Measurements from ENCODE around the gene C17orf50.
"Not testable (repeated sequence)": the region's sequence is repeated elsewhere in the genome, so short reads cannot be mapped to it uniquely, and the experiment has no call there.

The C17orf50 gene

GRCh38 chr17:35735036-35735805 is 25.5 kb upstream of the C17orf50 start:
- DNase-seq = no peak

- no peak for DNase-seq
Measured at GRCh38 chr17:35736236-35736635, 24.5 kb upstream of the C17orf50 start.

- DNase-seq = no peak
Measured at GRCh38 chr17:35738519-35739133, 22.1 kb upstream of the C17orf50 start.

DNA sequence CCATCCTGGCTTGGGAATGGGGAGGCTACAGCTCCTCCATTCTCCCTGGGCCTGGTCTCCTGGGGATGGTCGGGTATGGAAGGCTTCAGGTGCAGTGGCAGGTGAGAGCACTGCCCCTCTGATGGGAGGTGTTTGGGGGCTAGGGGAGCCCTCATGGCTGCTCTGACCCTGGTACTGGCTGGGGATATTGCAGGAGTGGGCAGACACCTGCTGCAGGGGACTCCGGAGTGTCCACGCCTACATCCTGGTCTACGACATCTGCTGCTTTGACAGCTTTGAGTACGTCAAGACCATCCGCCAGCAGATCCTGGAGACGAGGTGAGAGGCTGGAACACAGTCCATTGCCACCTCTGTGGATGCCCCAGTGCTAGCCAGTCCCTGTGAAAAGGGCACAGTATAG is 20.5 kb upstream of the C17orf50 start:
- DNase-seq = no peak

- DNase-seq = no peak
Measured at GRCh38 chr17:35740997-35741931, 19.4 kb upstream of the C17orf50 start.

- no peak for DNase-seq
Measured at GRCh38 chr17:35742496-35742895, 18.2 kb upstream of the C17orf50 start.

- DNase-seq = no peak
Measured at GRCh38 chr17:35742896-35743477, 17.7 kb upstream of the C17orf50 start.

DNA sequence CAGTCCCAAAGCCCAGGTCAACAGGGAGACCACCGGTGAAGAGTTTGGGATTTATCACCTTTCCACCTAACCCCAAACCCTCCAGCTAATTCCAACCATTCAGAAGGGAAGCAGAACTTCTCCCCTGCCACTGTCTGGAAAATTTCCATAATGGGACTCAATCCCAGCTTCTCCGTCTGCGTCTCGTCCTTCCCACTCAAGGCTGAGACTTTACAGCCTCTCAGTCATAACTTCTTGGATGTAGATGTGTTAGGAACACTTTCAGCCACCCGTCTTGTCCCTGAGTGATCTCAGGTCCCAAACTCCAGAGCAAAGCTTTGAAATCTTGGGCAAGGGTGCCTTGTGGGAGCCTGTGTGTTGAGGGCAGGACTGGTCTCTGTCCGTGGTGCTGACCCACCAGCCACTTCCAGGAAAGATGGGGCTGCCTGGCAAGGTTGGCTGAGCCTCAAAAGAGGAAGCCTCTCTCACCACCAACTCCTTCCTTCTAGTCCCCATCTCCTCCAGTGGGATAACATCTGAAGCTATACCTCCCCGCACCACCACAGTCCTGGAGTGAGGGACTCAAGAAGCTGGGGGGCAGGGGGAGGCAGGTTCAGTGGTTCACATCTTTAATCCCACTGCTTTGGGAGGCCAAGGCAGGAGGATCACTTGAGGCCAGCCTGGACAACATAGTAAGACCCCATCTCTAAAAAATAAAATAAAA is 16.9 kb upstream of the C17orf50 start:
- DNase-seq = no peak

- no peak for DNase-seq
Measured at GRCh38 chr17:35744830-35745229, 15.9 kb upstream of the C17orf50 start.

DNA sequence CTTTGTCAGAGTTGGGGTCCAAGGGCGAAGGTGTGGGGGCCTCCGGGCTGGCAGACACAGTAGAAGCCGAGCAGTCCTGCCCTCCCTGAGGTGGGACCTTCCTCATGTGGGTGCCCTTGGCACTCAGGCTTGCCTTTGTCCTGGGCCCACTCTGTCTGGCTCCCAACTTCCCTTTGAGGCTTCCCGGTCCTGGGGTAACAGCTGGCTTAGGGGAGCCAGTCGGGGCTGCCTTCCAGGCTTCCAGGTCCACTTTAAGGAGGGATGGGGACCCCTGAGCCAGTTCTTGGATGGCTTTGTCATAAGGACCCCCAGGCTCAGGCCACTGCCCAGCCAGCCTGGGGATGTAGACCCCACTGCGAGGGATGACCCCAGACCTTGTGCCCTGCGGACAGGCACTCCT is 15.4 kb upstream of the C17orf50 start:
- no peak for DNase-seq

DNA sequence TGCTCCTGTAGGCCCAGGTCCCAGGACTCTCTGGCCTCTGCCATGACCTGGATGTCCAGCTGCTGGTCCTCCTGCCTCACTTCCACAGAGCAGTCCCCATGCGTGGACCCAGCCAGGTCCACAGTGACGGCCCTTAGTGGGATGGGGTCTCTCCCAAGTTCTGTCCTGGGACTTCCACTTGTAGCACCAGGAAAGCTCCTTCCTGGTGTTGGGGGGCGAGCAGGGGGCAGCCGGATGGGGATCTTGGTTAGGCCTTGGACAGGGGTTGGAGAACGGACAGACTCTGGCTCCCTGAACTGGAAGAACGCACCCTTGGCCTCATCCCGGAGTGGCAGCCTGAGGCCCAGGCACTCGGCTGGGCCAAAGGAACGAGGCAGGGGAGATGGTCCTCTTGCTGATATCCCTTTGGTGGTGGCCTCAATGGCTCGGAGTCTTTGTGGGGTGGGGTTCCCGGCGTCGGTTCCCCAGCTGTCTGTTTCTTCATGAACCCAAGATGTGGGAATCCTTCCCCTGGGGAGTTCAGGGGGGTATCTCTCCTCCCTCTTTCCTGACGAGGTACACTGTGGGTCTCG is 14.9 kb upstream of the C17orf50 start:
- no peak for DNase-seq

GRCh38 chr17:35747540-35748017 is 13.1 kb upstream of the C17orf50 start:
- no peak for DNase-seq

DNA sequence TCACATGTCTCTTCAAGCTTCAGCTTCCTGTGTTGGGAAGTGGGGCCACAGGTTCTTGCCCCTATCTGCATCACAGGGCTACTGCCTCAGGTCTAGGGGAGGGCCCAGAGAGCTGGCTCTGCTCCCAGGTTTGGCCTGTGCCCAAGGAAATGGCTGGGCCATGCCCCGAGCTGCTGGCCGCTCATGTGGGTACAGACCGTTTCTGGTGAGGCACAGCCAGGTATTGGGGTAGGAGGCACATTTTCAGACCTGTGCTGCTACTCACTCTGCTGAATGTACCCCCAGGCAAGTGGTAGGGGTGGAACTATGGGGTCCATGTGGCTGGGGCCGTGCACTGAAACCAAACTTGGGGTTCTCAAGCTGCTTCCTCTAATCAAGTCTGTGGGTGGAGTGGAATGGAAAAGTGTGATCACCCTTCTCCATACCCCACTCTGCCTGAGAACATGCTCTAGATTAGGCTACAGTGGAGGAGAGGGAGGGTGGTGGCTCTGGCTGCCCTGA is 12.3 kb upstream of the C17orf50 start:
- DNase-seq = no peak

DNA sequence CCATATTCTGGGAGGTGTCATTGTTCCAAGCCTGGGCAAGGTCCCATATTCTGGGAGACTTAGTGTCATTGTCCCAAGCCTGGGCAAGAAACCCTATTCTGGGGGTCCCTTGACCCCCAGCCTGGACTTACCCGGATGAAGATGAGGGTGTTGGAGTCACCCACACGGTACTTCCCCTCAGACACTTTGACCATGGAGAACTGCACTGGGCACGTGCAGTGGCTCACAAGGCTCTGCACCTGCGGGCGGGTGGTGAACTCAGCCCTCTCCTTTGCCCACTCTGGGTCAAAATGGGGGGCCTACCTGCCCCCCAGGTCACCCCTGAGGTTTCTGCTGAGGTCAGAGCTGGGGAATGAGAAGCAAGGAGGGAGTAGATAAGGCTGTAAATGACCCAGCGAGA is 11.7 kb upstream of the C17orf50 start:
- no peak for DNase-seq

DNA sequence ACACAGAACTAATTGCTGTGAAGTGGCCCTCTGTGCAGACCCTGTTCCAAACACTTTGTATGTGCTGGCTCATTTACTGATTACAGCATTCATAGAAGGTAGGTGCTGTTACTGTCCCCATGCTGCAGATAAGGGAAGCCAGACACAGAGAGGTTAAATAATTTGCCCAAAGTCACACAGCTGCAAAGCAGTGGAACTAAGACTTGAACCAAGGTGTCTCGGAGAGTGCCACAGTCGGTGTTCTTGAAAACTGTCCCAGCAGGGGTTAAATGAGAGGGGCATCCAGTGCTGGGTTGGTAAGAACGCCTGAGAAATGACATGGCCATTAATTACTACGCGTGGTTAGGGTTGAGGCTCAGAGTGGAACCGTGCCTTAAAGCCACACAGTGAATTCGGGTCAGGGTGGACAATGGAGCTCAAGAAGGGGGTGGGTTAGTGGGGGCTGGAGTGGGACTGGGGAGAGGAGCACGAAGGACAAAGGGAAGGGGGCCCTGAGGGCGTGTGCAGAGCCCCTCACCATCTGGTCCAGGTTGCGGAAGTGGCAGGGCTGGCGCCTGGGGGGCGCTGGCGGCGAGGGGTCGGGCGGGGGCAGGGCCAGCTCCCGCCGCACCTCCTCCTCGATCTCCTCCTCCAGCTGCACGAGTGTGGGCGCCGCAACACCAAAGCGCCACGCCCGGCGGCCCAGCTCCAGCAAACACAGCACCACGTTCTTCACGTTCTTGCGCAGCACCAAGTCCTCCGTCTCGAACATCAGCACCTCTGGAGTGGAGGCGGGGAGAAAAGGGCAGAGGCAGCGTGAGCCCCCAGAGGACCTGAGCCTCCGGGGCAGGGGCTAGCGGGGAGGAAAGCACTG is 10.9 kb upstream of the C17orf50 start:
- no peak for DNase-seq

DNA sequence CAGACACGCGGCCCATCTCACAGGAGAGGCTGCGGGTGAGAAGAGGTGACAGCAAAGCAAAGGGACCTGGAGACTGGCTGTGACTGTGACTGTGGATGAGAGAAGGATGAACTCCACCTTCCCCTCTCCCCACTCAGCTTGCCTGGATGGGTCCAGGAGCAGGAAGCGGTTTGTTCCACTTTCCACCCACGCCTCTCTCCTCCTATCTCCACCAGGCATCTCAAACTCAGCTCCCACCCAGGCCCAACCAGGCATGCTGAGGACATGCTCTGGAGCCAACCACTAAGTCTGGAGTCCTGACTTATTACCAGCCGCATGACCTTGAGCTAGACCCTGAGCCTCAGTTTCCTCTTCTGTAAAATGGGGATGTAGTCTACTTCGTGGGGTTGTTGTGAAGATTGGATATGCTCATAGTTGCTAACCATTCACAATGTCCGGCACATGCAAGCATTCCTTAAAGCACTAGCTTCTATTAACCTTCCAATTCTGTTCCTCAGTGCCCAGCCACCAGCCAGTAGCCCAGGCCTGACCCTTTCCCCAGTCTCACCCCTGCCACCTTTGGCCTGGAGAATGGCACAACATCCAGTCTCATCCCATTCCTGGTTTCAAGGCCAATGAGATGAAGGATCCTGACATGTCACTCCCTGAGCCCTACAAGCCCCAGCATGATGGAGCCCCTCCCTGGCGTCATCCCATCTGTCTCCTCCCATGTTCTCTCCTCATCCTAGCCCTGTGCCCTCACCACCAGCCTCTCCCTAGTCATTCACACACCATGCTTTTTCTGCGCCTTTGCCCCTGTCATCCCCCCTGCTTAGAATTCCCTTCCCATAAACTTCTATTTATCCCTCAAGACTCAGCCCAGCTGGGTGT is 9.9 kb upstream of the C17orf50 start:
- no peak for DNase-seq

DNA sequence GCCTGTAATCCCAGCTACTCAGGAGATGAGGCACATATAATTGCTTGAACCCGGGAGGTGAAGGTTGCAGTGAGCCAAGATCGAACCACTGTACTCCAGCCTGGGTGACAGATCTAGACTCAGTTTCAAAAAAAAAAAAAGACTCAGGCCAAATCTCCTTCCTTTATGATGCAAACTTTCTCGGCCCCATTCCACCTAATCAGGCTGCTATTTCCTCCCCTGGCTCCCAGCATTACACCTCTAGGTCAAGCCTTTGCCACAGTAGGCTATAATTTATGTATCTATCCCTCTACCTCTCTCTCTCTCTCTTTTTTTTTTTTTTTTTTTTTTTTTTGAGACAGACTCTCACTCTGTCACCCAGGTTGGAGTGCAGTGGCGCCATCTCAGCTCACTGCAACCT is 9.1 kb upstream of the C17orf50 start:
- DNase-seq = not testable (repeated sequence)

DNA sequence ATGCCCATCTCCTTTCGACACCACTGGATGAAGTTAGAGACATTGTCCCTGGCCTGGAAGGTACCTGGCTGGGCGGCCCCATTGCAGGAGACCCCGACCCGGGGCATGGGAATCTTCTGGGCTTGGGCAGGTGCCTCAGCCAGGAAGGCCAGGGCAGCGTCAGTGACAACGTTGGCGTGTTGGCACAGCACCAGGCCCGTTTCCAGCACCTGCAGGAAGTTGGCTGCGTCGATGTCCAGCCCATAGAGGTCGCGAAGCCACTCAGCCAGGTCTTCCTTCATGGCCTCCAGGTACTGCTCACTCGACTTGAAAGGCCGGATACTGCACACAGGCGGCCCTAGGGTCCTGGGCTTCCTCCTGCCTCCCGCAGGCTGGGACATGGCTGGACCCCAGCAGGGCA is 8.2 kb upstream of the C17orf50 start:
- no peak for DNase-seq

DNA sequence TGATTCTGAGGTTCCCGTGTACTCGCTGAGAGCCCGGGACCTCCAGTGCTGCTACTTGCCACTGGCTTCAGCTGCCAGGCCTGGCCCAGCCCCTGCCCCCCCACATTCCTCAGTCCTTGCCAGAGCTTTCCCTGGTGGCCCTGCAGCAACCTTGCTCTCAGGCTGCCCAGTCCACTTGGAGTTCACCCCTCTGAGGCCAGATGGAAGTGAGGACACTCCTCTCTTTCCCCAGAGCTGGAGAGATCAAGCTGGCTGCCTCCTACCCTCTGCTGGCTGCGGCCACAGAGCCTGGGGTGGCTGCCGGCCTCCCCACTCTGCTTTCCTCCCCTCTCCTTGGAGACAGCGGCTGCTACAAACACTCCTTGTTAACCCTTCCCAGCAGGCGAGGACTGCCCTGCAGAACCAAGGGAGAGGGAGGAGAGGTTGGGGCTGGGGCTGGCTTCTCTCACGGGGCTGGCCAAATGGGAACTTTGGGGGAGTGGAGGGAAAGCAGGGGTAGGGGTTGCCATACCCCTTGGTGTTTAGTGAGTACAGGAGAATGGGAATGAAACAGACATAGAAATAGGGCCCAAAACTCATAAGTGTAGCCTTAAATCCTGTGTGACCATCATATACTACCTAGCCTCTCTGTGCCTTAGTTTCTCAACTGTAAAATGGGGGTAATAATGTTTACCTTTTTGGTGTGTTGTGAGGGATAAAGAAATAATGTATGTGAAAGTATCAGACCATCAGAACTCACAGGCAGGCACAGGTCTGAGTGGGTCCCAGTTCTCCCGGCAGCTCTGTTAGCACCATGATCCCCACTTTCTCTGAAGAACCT is 7.5 kb upstream of the C17orf50 start, which contains the start of gene GAS2L2:
Gene GAS2L2 (minus strand): TSS at position 295 of the 820 bp plus-strand sequence. CDS start 389 bp downstream, outside the sequence.
- no peak for DNase-seq

Measured in cortex of kidney (tissue), 1 donor.